SK-N-MC (cell line): ENCODE measurements around the gene NCOA1.

ENCODE experiments used
- EZH2 ChIP-seq: fragments of 200-600 bp; sonication (generic); IDR thresholded peaks from one replicate; pipeline ENCODE4 v1.6.1; 2017; ENCODE audit warnings: antibody characterized with exemption
- POLR2AphosphoS5 ChIP-seq: IDR thresholded peaks from 2 replicates; pipeline ENCODE4 v1.6.1; 2012; ENCODE audit warnings: mild to moderate bottlenecking, low read depth, low read length, borderline replicate concordance

- TF ChIP-seq POLR2AphosphoS5 = no peak
- no peak for TF ChIP-seq EZH2
These were observed 23.8 kb downstream of the NCOA1 start for GRCh38 chr2:24514820-24515219.
